Germinal center (tissue), 1 donor: ENCODE measurements around the gene PSEN2.
"Not testable (repeated sequence)": the region's sequence is repeated elsewhere in the genome, so short reads cannot be mapped to it uniquely, and the experiment has no call there.

Experiments used
- DNase-seq: peaks from one replicate; pipeline ENCODE4 v3.0.0; 2012; ENCODE audit warnings: mixed read lengths, low spot score

Gene PSEN2

GRCh38 chr1:226916497-226916896, 46.1 kb downstream of the PSEN2 start:
- DNase-seq: no peak

- no peak for DNase-seq
These were observed 49.2 kb downstream of the PSEN2 start for GRCh38 chr1:226919587-226919986.

GRCh38 chr1:226919995-226920394, 49.6 kb downstream of the PSEN2 start:
- no peak for DNase-seq

- DNase-seq: no peak
These were observed 50.1 kb downstream of the PSEN2 start for GRCh38 chr1:226920446-226920894.

- DNase-seq: no peak
These were observed 51.1 kb downstream of the PSEN2 start for GRCh38 chr1:226921504-226921903.

GRCh38 chr1:226929260-226930111, 59.1 kb downstream of the PSEN2 start:
- not testable (repeated sequence) for DNase-seq

- DNase-seq: no peak
These were observed 64.2 kb downstream of the PSEN2 start for GRCh38 chr1:226934483-226935237.

GRCh38 chr1:226937940-226938725, 67.7 kb downstream of the PSEN2 start:
- DNase-seq: no peak

- DNase-seq: no peak
These were observed 68.6 kb downstream of the PSEN2 start for GRCh38 chr1:226938903-226939437.

GRCh38 chr1:226939438-226940028, 69.1 kb downstream of the PSEN2 start:
- peak; percentile 69 for DNase-seq

GRCh38 chr1:226940029-226940805, 69.8 kb downstream of the PSEN2 start, which contains the start of gene COQ8A:
TSS of gene COQ8A (plus strand) at chr1:226940294. CDS start at chr1:226961386, 21,092 bp downstream.
- DNase-seq: peak; percentile 99

GRCh38 chr1:226940806-226941067, 70.3 kb downstream of the PSEN2 start:
- DNase-seq: no peak

- no peak for DNase-seq
These were observed 72.0 kb downstream of the PSEN2 start for GRCh38 chr1:226942392-226942791.

GRCh38 chr1:226943156-226943555, 72.7 kb downstream of the PSEN2 start:
- DNase-seq: no peak

GRCh38 chr1:226943927-226944326, 73.5 kb downstream of the PSEN2 start:
- DNase-seq: no peak

GRCh38 chr1:226945106-226945857, 74.9 kb downstream of the PSEN2 start:
- DNase-seq: no peak
